ENCODE results near the gene RPL35. TPM values are rescaled to one million over a fixed set of nuclear protein-coding genes. Genes with fewer than 3 reads are reported as not detected.

RPL35 gene
- polyA plus RNA-seq, 1 of the 3 experiments (the other 2 are of a cell fraction): 5,348 TPM

DNA sequence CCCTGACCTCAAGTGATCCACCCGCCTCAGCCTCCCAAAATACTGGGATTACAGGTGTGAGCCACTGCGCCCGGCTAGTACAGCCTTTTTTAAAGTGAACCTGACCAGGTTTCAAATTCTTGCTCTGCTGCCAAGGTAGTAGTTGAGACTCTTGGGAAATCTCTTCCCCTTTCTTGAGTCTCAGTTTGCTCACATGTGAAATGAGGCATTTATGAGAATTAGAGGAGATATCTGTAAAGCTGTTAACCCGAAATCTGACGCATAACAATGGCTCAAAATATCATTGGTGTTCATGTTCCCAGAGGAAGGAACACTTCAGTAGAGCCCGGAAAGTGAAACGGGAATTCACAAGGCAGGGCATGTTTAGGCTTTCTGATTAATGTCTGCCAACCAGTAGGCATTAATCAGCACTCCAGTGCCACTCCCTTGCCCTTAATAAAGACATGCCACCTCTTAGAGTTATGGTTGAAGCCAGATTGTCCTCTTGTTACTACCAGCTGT, 1.7 kb upstream of the RPL35 start (continued):
- TF ChIP-seq, protein P1, sequence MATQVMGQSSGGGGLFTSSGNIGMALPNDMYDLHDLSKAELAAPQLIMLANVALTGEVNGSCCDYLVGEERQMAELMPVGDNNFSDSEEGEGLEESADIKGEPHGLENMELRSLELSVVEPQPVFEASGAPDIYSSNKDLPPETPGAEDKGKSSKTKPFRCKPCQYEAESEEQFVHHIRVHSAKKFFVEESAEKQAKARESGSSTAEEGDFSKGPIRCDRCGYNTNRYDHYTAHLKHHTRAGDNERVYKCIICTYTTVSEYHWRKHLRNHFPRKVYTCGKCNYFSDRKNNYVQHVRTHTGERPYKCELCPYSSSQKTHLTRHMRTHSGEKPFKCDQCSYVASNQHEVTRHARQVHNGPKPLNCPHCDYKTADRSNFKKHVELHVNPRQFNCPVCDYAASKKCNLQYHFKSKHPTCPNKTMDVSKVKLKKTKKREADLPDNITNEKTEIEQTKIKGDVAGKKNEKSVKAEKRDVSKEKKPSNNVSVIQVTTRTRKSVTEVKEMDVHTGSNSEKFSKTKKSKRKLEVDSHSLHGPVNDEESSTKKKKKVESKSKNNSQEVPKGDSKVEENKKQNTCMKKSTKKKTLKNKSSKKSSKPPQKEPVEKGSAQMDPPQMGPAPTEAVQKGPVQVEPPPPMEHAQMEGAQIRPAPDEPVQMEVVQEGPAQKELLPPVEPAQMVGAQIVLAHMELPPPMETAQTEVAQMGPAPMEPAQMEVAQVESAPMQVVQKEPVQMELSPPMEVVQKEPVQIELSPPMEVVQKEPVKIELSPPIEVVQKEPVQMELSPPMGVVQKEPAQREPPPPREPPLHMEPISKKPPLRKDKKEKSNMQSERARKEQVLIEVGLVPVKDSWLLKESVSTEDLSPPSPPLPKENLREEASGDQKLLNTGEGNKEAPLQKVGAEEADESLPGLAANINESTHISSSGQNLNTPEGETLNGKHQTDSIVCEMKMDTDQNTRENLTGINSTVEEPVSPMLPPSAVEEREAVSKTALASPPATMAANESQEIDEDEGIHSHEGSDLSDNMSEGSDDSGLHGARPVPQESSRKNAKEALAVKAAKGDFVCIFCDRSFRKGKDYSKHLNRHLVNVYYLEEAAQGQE (IDR thresholded peaks at IDR 0.05; ENCODE audit: low read depth, low read length): no peak
- TF ChIP-seq RFX5 (IDR thresholded peaks at IDR 0.05; ENCODE audit: low read length) (no peak), NFIC (IDR thresholded peaks at IDR 0.05; ENCODE audit: borderline replicate concordance) (no peak)

DNA sequence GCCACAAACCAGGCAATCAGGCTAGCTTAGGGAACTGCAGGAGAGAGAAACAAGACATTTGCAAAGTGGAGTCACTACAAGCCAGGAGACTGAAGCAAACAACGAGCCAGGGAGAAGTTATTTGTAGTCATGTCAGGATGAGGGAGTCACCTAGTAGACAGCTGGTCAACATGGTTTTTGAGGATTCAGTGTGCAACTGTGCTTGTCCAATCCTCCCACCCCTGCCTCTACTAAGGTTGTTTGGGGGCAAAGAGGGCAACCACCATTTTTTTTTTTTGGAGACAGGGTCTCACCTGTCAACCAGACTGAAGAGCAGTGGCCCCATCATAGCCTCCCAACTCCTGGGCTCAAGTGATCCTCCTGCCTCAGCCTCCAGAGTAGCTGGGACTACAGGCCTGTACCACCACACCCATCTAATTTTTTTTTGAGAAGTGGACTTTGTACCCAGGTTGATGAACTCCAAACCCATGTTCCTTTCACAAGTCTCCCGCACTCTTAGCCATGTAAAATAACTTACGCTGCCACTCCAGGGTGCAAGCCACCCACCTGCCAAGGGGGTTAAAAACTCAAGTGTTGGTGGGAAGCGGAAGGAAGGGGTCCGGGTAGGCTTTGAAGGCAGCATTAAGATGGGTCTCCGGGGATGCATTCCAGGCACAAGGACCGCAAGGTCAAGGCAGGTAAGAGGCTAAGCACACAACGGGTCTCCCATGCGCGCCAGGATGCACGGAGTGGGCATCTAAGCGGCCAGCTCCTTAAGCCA, 995 bp downstream of the RPL35 start:
- Histone ChIP-seq H3K9me3 (no peaks in the 10 kb centered on the region), H3K27me3 (ENCODE audit: insufficient read depth) (no peaks in the 10 kb centered on the region), H3K27ac (ENCODE audit: low read depth in 2 of 2, low read length in 1 of 2) (peak overlapping the region; percentile 5 to 79; a peak in 2 of 4 replicates), H2AFZ (ENCODE audit: low read depth) (no peak overlapping the region), H3F3A (replicated peaks; ENCODE audit: insufficient read depth) (peaks cover 42% of the 10 kb centered on the region), H3K9me2 (no peaks in the 10 kb centered on the region), H3K79me2 (ENCODE audit: insufficient read depth) (peaks cover 34% of the 10 kb centered on the region), H4K20me1 (ENCODE audit: insufficient read depth) (peaks cover 56% of the 10 kb centered on the region), H3K4me3 (ENCODE audit: low read depth in 2 of 2, low read length in 1 of 2) (peak overlapping the region; percentile 83 to 98), H3K9ac (peak overlapping the region; percentile 99), H3K36me3 (replicated peaks in 1 of 2; ENCODE audit: control insufficient read depth in 1 of 2, insufficient read depth in 2 of 2, low read length in 1 of 2) (peaks cover 35 to 44% of the 10 kb centered on the region in 2 experiments), H3K4me2 (peak overlapping the region; percentile 90), H3K4me1 (ENCODE audit: control insufficient read depth in 1 of 2, insufficient read depth in 2 of 2, low read depth in 1 of 2, low read length in 1 of 2) (peaks cover 13 to 27% of the 10 kb centered on the region in 2 experiments; a peak in 1 of 4 replicates)
- DNase-seq: no peak
- 0% methylated on average over 10 of the region's 12 CpGs for WGBS (ENCODE audit: low lambda C conversion rate)
- ChIA-PET POLR2A (interaction anchor here (0.5 to 2.0 kb wide), 9 partner anchors 8 to 380 kb away, joined by 3 to 12 read pairs (median 6); partner anchors contain the start of genes HSPA5, NR6A1 and WDR38), CTCF (interaction anchor here (5.3 to 33.6 kb wide), 2 partner anchors 8 to 85 kb away, joined by 55 to 1436 read pairs; partner anchors contain the start of genes NR6A1, OLFML2A and WDR38)
- TF ChIP-seq, protein P2, sequence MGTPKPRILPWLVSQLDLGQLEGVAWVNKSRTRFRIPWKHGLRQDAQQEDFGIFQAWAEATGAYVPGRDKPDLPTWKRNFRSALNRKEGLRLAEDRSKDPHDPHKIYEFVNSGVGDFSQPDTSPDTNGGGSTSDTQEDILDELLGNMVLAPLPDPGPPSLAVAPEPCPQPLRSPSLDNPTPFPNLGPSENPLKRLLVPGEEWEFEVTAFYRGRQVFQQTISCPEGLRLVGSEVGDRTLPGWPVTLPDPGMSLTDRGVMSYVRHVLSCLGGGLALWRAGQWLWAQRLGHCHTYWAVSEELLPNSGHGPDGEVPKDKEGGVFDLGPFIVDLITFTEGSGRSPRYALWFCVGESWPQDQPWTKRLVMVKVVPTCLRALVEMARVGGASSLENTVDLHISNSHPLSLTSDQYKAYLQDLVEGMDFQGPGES (IDR thresholded peaks at IDR 0.05; ENCODE audit: low read depth, low read length): no peak
- no peak for TF ChIP-seq YY1 (IDR thresholded peaks at IDR 0.05; ENCODE audit: low read depth)
- no peak for TF ChIP-seq MXI1 (IDR thresholded peaks at IDR 0.05; ENCODE audit: low read depth, low read length)
- TF ChIP-seq JUND (IDR thresholded peaks at IDR 0.05): no peak
- no peak for TF ChIP-seq TEAD4 (IDR thresholded peaks at IDR 0.05; ENCODE audit: borderline replicate concordance, insufficient read depth)
- no peak for TF ChIP-seq RFX5 (IDR thresholded peaks at IDR 0.05; ENCODE audit: low read length)
- no peak for TF ChIP-seq FOXM1 (IDR thresholded peaks at IDR 0.05; ENCODE audit: low read depth)
- no peak for TF ChIP-seq RAD21 (IDR thresholded peaks at IDR 0.05; ENCODE audit: low read length)
- TF ChIP-seq, protein P3, sequence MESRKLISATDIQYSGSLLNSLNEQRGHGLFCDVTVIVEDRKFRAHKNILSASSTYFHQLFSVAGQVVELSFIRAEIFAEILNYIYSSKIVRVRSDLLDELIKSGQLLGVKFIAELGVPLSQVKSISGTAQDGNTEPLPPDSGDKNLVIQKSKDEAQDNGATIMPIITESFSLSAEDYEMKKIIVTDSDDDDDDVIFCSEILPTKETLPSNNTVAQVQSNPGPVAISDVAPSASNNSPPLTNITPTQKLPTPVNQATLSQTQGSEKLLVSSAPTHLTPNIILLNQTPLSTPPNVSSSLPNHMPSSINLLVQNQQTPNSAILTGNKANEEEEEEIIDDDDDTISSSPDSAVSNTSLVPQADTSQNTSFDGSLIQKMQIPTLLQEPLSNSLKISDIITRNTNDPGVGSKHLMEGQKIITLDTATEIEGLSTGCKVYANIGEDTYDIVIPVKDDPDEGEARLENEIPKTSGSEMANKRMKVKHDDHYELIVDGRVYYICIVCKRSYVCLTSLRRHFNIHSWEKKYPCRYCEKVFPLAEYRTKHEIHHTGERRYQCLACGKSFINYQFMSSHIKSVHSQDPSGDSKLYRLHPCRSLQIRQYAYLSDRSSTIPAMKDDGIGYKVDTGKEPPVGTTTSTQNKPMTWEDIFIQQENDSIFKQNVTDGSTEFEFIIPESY (IDR thresholded peaks at IDR 0.05; ENCODE audit: borderline replicate concordance, low read depth): no peak
- TF ChIP-seq, protein P4, sequence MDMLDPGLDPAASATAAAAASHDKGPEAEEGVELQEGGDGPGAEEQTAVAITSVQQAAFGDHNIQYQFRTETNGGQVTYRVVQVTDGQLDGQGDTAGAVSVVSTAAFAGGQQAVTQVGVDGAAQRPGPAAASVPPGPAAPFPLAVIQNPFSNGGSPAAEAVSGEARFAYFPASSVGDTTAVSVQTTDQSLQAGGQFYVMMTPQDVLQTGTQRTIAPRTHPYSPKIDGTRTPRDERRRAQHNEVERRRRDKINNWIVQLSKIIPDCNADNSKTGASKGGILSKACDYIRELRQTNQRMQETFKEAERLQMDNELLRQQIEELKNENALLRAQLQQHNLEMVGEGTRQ (IDR thresholded peaks at IDR 0.05; ENCODE audit: borderline replicate concordance, low read depth, low read length): no peak
- TF ChIP-seq GATA2 (CRISPR knock-in tag; IDR thresholded peaks at IDR 0.05): no peak
- no peak for TF ChIP-seq EP300 (IDR thresholded peaks at IDR 0.05; ENCODE audit: borderline replicate concordance in 1 of 2, low read depth in 1 of 2, low read length in 1 of 2)
- TF ChIP-seq RCOR1 (IDR thresholded peaks at IDR 0.05; ENCODE audit: low read length): no peak
- no peak for TF ChIP-seq GABPA (IDR thresholded peaks at IDR 0.05; ENCODE audit: low read depth)

Data from SK-N-SH (cell line).